OCI-LY7 (cell line): ENCODE measurements around the gene OR6Y1. TPM values are rescaled to one million over a fixed set of nuclear protein-coding genes. Genes with fewer than 3 reads are reported as not detected.

Experiments used
- BruUV-seq: library from RNA; stranded (reverse); fragments of 400-500 nt; replicated peaks from 2 replicates; lab custom pipeline; 2021; lab: Mats Ljungman, UMichigan
- CTCF ChIA-PET: fragments of 300-600 bp; sonication (Branson Sonifier 250); formaldehyde crosslinking; loops from one replicate; lab custom pipeline; 2022; ENCODE audit warnings: antibody characterized with exemption; ENCODE audit not compliant: unreplicated experiment; lab: Charles Lee
- POLR2A ChIA-PET: fragments of 300-600 bp; sonication (Branson Sonifier 250); formaldehyde crosslinking; loops from one replicate; lab custom pipeline; 2022; ENCODE audit warnings: antibody characterized with exemption; lab: Charles Lee
- DNase-seq: peaks from one replicate; pipeline ENCODE4 v3.0.0-alpha.2; 2015; ENCODE audit warnings: low spot score
- H2AFZ ChIP-seq: fragments of 200-600 bp; sonication (generic), shearing (Covaris generic); 2 replicates; pipeline ENCODE4 v1.6.1; 2014; ENCODE audit warnings: mild to moderate bottlenecking, antibody characterized with exemption, low read length, moderate library complexity
- H3K27ac ChIP-seq: fragments of 200-600 bp; sonication (generic); 2 replicates; pipeline ENCODE4 v1.5.1; 2014; ENCODE audit warnings: mixed run types, low read depth, mild to moderate bottlenecking, moderate library complexity, low read length, inconsistent platforms; ENCODE audit not compliant: poor library complexity, severe bottlenecking
- H3K36me3 ChIP-seq: fragments of 200-600 bp; sonication (generic); 2 replicates; pipeline ENCODE4 v1.6.1; 2014; ENCODE audit warnings: mild to moderate bottlenecking, antibody characterized with exemption, low read length, moderate library complexity, mixed read lengths; ENCODE audit not compliant: insufficient read depth
- H3K4me1 ChIP-seq: fragments of 200-600 bp; sonication (generic); 2 replicates; pipeline ENCODE4 v1.5.1; 2014; ENCODE audit warnings: mild to moderate bottlenecking, low read length; ENCODE audit not compliant: insufficient read depth, poor library complexity, severe bottlenecking
- H3K4me2 ChIP-seq: fragments of 200-600 bp; sonication (generic); 2 replicates; pipeline ENCODE4 v1.6.1; 2014; ENCODE audit warnings: mild to moderate bottlenecking, low read length
- H3K4me3 ChIP-seq: fragments of 200-600 bp; sonication (generic); 2 replicates; pipeline ENCODE4 v1.5.1; 2014; ENCODE audit warnings: mild to moderate bottlenecking, low read depth, low read length; ENCODE audit not compliant: poor library complexity, severe bottlenecking
- H3K79me2 ChIP-seq: fragments of 200-600 bp; sonication (generic); 2 replicates; pipeline ENCODE4 v1.6.1; 2016; ENCODE audit warnings: low read depth, mild to moderate bottlenecking, low read length, moderate library complexity, mixed read lengths; ENCODE audit not compliant: insufficient read depth
- H3K9me2 ChIP-seq: fragments of 200-600 bp; sonication (generic); 2 replicates; pipeline ENCODE4 v1.6.1; 2016; ENCODE audit warnings: mild to moderate bottlenecking, low read length, mixed read lengths; ENCODE audit not compliant: insufficient read depth
- H3K9me3 ChIP-seq: fragments of 200-600 bp; sonication (generic); 2 replicates; pipeline ENCODE4 v1.6.1; 2014; ENCODE audit warnings: mild to moderate bottlenecking, mixed run types, low read length, mixed read lengths
- H4K20me1 ChIP-seq: fragments of 200-600 bp; sonication (generic); 2 replicates; pipeline ENCODE4 v1.6.1; 2014; ENCODE audit warnings: mild to moderate bottlenecking, antibody characterized with exemption, low read length, moderate library complexity, mixed read lengths; ENCODE audit not compliant: insufficient read depth
- CTCF ChIP-seq: fragments of 200-600 bp; sonication (generic); conservative IDR thresholded peaks from 2 replicates; pipeline ENCODE4 v1.5.1; 2014; ENCODE audit warnings: mild to moderate bottlenecking, antibody characterized with exemption, low read length, moderate library complexity, mixed read lengths
- EZH2phosphoT487 ChIP-seq: fragments of 200-600 bp; sonication (generic); IDR thresholded peaks from 2 replicates; pipeline ENCODE4 v1.6.1; 2018; ENCODE audit warnings: low read depth, borderline replicate concordance, mild to moderate bottlenecking, mixed run types, antibody characterized with exemption, low read length, moderate library complexity, mixed read lengths
- intact Hi-C: fragments of 100-400 bp; cut with micrococcal nuclease; formaldehyde crosslinking; loops from one replicate; pipeline ENCODE4 v1.10.0; 2022; ENCODE audit not compliant: unreplicated experiment
- total RNA-seq, 2 experiments: library from RNA; depleted of rRNA in 1 of 2; stranded (reverse); fragments of >200 nt in 1 of 2; shearing (Covaris generic) in 1 of 2; gene quantifications; 2 replicates each; pipeline ENCODE4 v1.2.3, GENCODE V29; 2014 to 2022

Gene OR6Y1
- total RNA-seq, 2 experiments from 2014 or later = not detected

DNA sequence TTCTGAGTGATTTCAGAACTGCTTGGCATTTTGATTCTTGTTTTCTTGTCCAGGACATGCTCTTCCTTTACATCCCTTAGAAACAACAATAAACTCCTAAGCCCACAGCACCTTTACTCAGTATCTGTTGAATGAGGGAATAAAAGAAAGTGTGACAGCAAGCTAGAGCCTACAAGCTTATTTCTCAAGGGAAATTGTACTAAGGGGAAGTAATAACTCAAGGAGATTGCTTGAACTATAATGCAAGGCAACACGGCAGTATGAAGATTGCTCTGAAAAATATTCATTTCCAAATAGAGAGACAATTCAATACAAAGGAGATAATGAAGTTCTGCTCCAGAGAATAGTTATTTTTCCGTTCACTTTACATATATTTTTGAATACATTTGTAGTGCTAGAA is 9.6 kb upstream of the OR6Y1 start:
- ChIA-PET POLR2A (interaction anchor here (0.7 kb wide), 1 partner anchor 10 kb away, joined by 3 read pairs; the partner anchor contains the start of gene OR6Y1), CTCF (no interaction called here)
- H3K9me3 ChIP-seq = no peaks in the 10 kb centered on the region; the same call in 1 of the 2 replicates
- H3K27ac ChIP-seq = peak overlapping the region; percentile 58
- H4K20me1 ChIP-seq = no peaks in the 10 kb centered on the region
- no peak overlapping the region for H3K4me3 ChIP-seq
- peaks cover 18% of the 10 kb centered on the region for H3K4me1 ChIP-seq
- H2AFZ ChIP-seq = peak overlapping the region; percentile 99
- H3K9me2 ChIP-seq = no peaks in the 10 kb centered on the region
- no peaks in the 10 kb centered on the region for H3K36me3 ChIP-seq
- peak overlapping the region; percentile 60; the same call in 1 of the 2 replicates for H3K4me2 ChIP-seq
- TF ChIP-seq EZH2phosphoT487 (no peak), CTCF (no peak)
- DNase-seq = peak; percentile 33
- intact Hi-C loops = loop anchor here (10.0 kb wide), 3 partner anchors 401 to 511 kb away; partner anchors contain the start of genes AIM2 and IFI16
- no peaks in the 10 kb centered on the region for H3K79me2 ChIP-seq
- no TSS peak for BruUV-seq

- Histone ChIP-seq H3K36me3 (no peaks in the 10 kb centered on the region), H3K4me1 (peaks cover 12% of the 10 kb centered on the region), H3K9me2 (no peaks in the 10 kb centered on the region), H3K27ac (no peak overlapping the region), H3K4me2 (no peak overlapping the region), H2AFZ (no peak overlapping the region), H3K79me2 (no peaks in the 10 kb centered on the region), H3K9me3 (no peaks in the 10 kb centered on the region; the same call in 1 of the 2 replicates), H3K4me3 (no peak overlapping the region), H4K20me1 (no peaks in the 10 kb centered on the region)
- DNase-seq = no peak
- ChIA-PET CTCF (no interaction called here), POLR2A (interaction anchor here (1.0 kb wide), 1 partner anchor 11 kb away, joined by 3 read pairs; no protein-coding TSS in a partner anchor)
- TF ChIP-seq EZH2phosphoT487 (no peak), CTCF (no peak)
- intact Hi-C loops = loop anchor here (10.0 kb wide), 3 partner anchors 405 to 515 kb away; partner anchors contain the start of genes AIM2 and IFI16
- BruUV-seq = no TSS peak
Measured at GRCh38 chr1:158559696-158560095, 5.5 kb upstream of the OR6Y1 start.

GRCh38 chr1:158552296-158552695 is 1.9 kb downstream of the OR6Y1 start:
- Histone ChIP-seq H3K9me2 (no peaks in the 10 kb centered on the region), H3K4me1 (no peaks in the 10 kb centered on the region), H3K36me3 (no peaks in the 10 kb centered on the region), H3K4me3 (no peak overlapping the region), H3K27ac (no peak overlapping the region), H3K9me3 (no peaks in the 10 kb centered on the region), H2AFZ (no peak overlapping the region), H3K79me2 (no peaks in the 10 kb centered on the region), H4K20me1 (no peaks in the 10 kb centered on the region), H3K4me2 (no peak overlapping the region)
- intact Hi-C loops = no loop called here
- POLR2A ChIA-PET = interaction anchor here (0.6 to 1.2 kb wide), 2 partner anchors 13 to 332 kb away, joined by 3 to 4 read pairs; no protein-coding TSS in a partner anchor
- TF ChIP-seq CTCF (no peak), EZH2phosphoT487 (no peak)
- no TSS peak for BruUV-seq
- CTCF ChIA-PET = no interaction called here
- DNase-seq = no peak
